Muscle layer of duodenum (tissue), 2 donors: ENCODE results near the gene LRP2.
"Not testable (repeated sequence)": the region's sequence is repeated elsewhere in the genome, so short reads cannot be mapped to it uniquely, and the experiment has no call there.

Source experiments
- H3K27ac ChIP-seq: one replicate; pipeline ENCODE4 v1.7.0; 2013; ENCODE audit warnings: mild to moderate bottlenecking, low read length
- H3K27me3 ChIP-seq: one replicate; pipeline ENCODE4 v1.7.0; 2013; ENCODE audit warnings: low read depth, mild to moderate bottlenecking, control low read depth, low read length
- H3K36me3 ChIP-seq, 2 donors: one replicate each; pipeline ENCODE4 v1.7.0; 2013; ENCODE audit warnings: low read length in 2 of 2, control low read depth in 1 of 2, mild to moderate bottlenecking in 1 of 2; ENCODE audit not compliant: insufficient read depth in 2 of 2, control insufficient read depth in 1 of 2
- H3K4me1 ChIP-seq, 2 donors: one replicate each; pipeline ENCODE4 v1.7.0; 2013; ENCODE audit warnings: low read length in 2 of 2, mild to moderate bottlenecking in 2 of 2, control low read depth in 1 of 2, moderate library complexity in 1 of 2; ENCODE audit not compliant: insufficient read depth in 2 of 2, control insufficient read depth in 1 of 2
- H3K4me3 ChIP-seq, 2 donors: one replicate each; pipeline ENCODE4 v1.7.0; 2013; ENCODE audit warnings: low read length in 2 of 2, low read depth in 1 of 2, mild to moderate bottlenecking in 1 of 2
- H3K9me3 ChIP-seq, 2 donors: one replicate each; pipeline ENCODE4 v1.7.0; 2013; ENCODE audit warnings: low read length in 2 of 2, control low read depth in 1 of 2, mild to moderate bottlenecking in 1 of 2; ENCODE audit not compliant: control insufficient read depth in 1 of 2
- donor health status: healthy.

Gene LRP2

GRCh38 chr2:169345486-169346437, 16.6 kb downstream of the LRP2 start:
- Histone ChIP-seq H3K9me3 (no peaks in the 10 kb centered on the region), H3K4me3 (no peak overlapping the region), H3K4me1 (no peaks in the 10 kb centered on the region), H3K36me3 (no peaks in the 10 kb centered on the region), H3K27ac (no peak overlapping the region), H3K27me3 (no peaks in the 10 kb centered on the region)

GRCh38 chr2:169344736-169345485, 17.4 kb downstream of the LRP2 start:
- H3K27ac ChIP-seq, result no peak overlapping the region

GRCh38 chr2:169343202-169343601, 19.1 kb downstream of the LRP2 start:
- Histone ChIP-seq H3K9me3 (no peaks in the 10 kb centered on the region), H3K27me3 (no peaks in the 10 kb centered on the region), H3K4me1 (no peaks in the 10 kb centered on the region), H3K4me3 (no peak overlapping the region), H3K27ac (no peak overlapping the region), H3K36me3 (no peaks in the 10 kb centered on the region)

More at GRCh38 chr2:169344736-169345485, 17.4 kb downstream of the LRP2 start:
- Histone ChIP-seq H3K4me3 (no peak overlapping the region), H3K27me3 (no peaks in the 10 kb centered on the region), H3K4me1 (no peaks in the 10 kb centered on the region), H3K36me3 (no peaks in the 10 kb centered on the region), H3K9me3 (no peaks in the 10 kb centered on the region)

- no peak overlapping the region for H3K4me3 ChIP-seq
- H3K9me3 ChIP-seq, result no peaks in the 10 kb centered on the region
- H3K36me3 ChIP-seq, result no peaks in the 10 kb centered on the region
- H3K27ac ChIP-seq, result no peak overlapping the region
- no peaks in the 10 kb centered on the region for H3K27me3 ChIP-seq
- no peaks in the 10 kb centered on the region for H3K4me1 ChIP-seq
Observed at GRCh38 chr2:169339657-169340056, 22.7 kb downstream of the LRP2 start.

- Histone ChIP-seq H3K4me1 (no peaks in the 10 kb centered on the region), H3K27me3 (no peaks in the 10 kb centered on the region), H3K27ac (no peak overlapping the region), H3K4me3 (no peak overlapping the region), H3K9me3 (no peaks in the 10 kb centered on the region), H3K36me3 (no peaks in the 10 kb centered on the region)
Observed at GRCh38 chr2:169336695-169337094, 25.6 kb downstream of the LRP2 start.

- no peaks in the 10 kb centered on the region for H3K4me1 ChIP-seq
- H3K4me3 ChIP-seq, result no peak overlapping the region
- no peaks in the 10 kb centered on the region for H3K27me3 ChIP-seq
- no peaks in the 10 kb centered on the region for H3K9me3 ChIP-seq
- no peaks in the 10 kb centered on the region for H3K36me3 ChIP-seq
- H3K27ac ChIP-seq, result no peak overlapping the region
Observed at GRCh38 chr2:169330555-169331198, 31.7 kb downstream of the LRP2 start.

GRCh38 chr2:169329688-169330554, 32.4 kb downstream of the LRP2 start:
- H3K4me1 ChIP-seq, result no peaks in the 10 kb centered on the region
- no peak overlapping the region for H3K4me3 ChIP-seq
- H3K36me3 ChIP-seq, result no peaks in the 10 kb centered on the region
- H3K27me3 ChIP-seq, result no peaks in the 10 kb centered on the region
- H3K9me3 ChIP-seq, result no peaks in the 10 kb centered on the region
- H3K27ac ChIP-seq, result no peak overlapping the region

GRCh38 chr2:169328785-169329184, 33.5 kb downstream of the LRP2 start:
- H3K4me3 ChIP-seq, result no peak overlapping the region
- H3K27ac ChIP-seq, result no peak overlapping the region
- no peaks in the 10 kb centered on the region for H3K36me3 ChIP-seq
- no peaks in the 10 kb centered on the region for H3K9me3 ChIP-seq
- H3K27me3 ChIP-seq, result no peaks in the 10 kb centered on the region
- no peaks in the 10 kb centered on the region for H3K4me1 ChIP-seq

- not testable (repeated sequence) for H3K4me1 ChIP-seq, H3K27ac ChIP-seq, H3K27me3 ChIP-seq, H3K9me3 ChIP-seq, H3K36me3 ChIP-seq, H3K4me3 ChIP-seq
Observed at GRCh38 chr2:169327837-169328236, 34.5 kb downstream of the LRP2 start.

- not testable (repeated sequence) for H3K36me3 ChIP-seq, H3K27me3 ChIP-seq, H3K4me3 ChIP-seq, H3K9me3 ChIP-seq, H3K4me1 ChIP-seq, H3K27ac ChIP-seq
Observed at GRCh38 chr2:169325886-169326285, 36.4 kb downstream of the LRP2 start.
